Measurements from ENCODE around the gene STAG3. TPM values are rescaled to one million over a fixed set of nuclear protein-coding genes. Genes with fewer than 3 reads are reported as not detected.
A peak's percentile ranks its signal among the peaks of the same experiment; 100 is the strongest.

STAG3 gene
- 2.6 and 3.1 TPM in 2 replicates for total RNA-seq (2021)
- long read RNA-seq, partial matches to known transcripts = 0 of 8 reads
- long read RNA-seq, other reads (novel, unspliced or antisense) = 8 of 8 reads

- Mint-ChIP-seq H3K27me3 (ENCODE audit: low read depth) (peaks cover 36% of the 10 kb centered on the region), H3K36me3 (ENCODE audit: insufficient read depth in 1 of 3, low read depth in 3 of 3) (peaks cover 26 to 29% (median 28%) of the 10 kb centered on the region in 3 experiments; a peak in 6 of 7 replicates), H3K4me3 (peak within 1 kb of the TSS; percentile 85 to 95), H3K27ac (peak within 1 kb of the TSS in 2 of 3 experiments; percentile 31 to 75; a peak in 2 of 7 replicates), H3K9me3 (no peaks in the 10 kb centered on the region), H3K4me1 (peaks cover 25 to 31% of the 10 kb centered on the region in 2 experiments)
- TF ChIP-seq CTCF (conservative IDR thresholded peaks at IDR 0.05) = no peak
- Histone ChIP-seq H4K91ac (ENCODE audit: insufficient read length, low read depth, low read length) (no peak within 1 kb of the TSS), H4K8ac (replicated peaks; ENCODE audit: insufficient read length, low read depth, low read length) (no peak within 1 kb of the TSS), H3K27ac (ENCODE audit: insufficient read length, low read depth, low read length) (no peak within 1 kb of the TSS), H2BK5ac (ENCODE audit: insufficient read length, low read length) (no peak within 1 kb of the TSS), H3K79me1 (ENCODE audit: insufficient read depth, low read depth, low read length, poor library complexity, severe bottlenecking) (no peaks in the 10 kb centered on the region), H3K23me2 (ENCODE audit: insufficient read length, low read depth, low read length, poor library complexity, severe bottlenecking) (peaks cover 9% of the 10 kb centered on the region), H2BK15ac (ENCODE audit: low read depth, low read length) (no peak within 1 kb of the TSS), H3K4ac (ENCODE audit: low read depth, low read length) (no peak within 1 kb of the TSS), H3K9ac (ENCODE audit: extremely low read depth, insufficient read length, low read length) (peak within 1 kb of the TSS; percentile 82), H4K20me1 (ENCODE audit: control insufficient read depth, insufficient read depth, insufficient read length) (no peaks in the 10 kb centered on the region), H3K4me2 (ENCODE audit: insufficient read depth, insufficient read length, low read length) (peak within 1 kb of the TSS; percentile 80), H3K23ac (ENCODE audit: insufficient read length, low read depth, low read length) (no peak within 1 kb of the TSS), H2AFZ (ENCODE audit: low read length) (no peak within 1 kb of the TSS), H3K56ac (ENCODE audit: insufficient read length, low read depth, low read length) (no peak within 1 kb of the TSS), H3T11ph (ENCODE audit: low read length) (no peak within 1 kb of the TSS), H2BK20ac (ENCODE audit: low read depth, low read length, poor library complexity, severe bottlenecking) (no peak within 1 kb of the TSS), H2AK5ac (ENCODE audit: insufficient read length, low read length) (no peak within 1 kb of the TSS), H2BK12ac (ENCODE audit: insufficient read length, low read depth, low read length) (no peak within 1 kb of the TSS), H3K79me2 (ENCODE audit: insufficient read depth, low read length) (no peaks in the 10 kb centered on the region; the same call in 1 of the 2 replicates), H3K27me3 (ENCODE audit: insufficient read depth, low read length) (no peaks in the 10 kb centered on the region; the same call in 1 of the 2 replicates), H3K4me1 (ENCODE audit: insufficient read depth, low read length) (no peaks in the 10 kb centered on the region; the same call in 1 of the 2 replicates), H4K5ac (ENCODE audit: insufficient read length, low read depth, low read length) (peak within 1 kb of the TSS; percentile 46), H3K18ac (ENCODE audit: insufficient read length, low read depth, low read length) (peak within 1 kb of the TSS; percentile 62), H3K9me3 (ENCODE audit: control insufficient read depth, low read depth, low read length) (no peaks in the 10 kb centered on the region), H3K14ac (ENCODE audit: insufficient read depth, low read length) (peak within 1 kb of the TSS; percentile 95), H2BK120ac (ENCODE audit: low read depth, low read length, poor library complexity, severe bottlenecking) (no peak within 1 kb of the TSS)
- no CpG with 5 or more reads among the region's 78 CpGs for WGBS (ENCODE audit: extremely low coverage, insufficient read length, low lambda C conversion rate)
- peak; percentile 99 for DNase-seq
These were observed at the start of gene STAG3, which contains the start of gene GPC2 for GRCh38 chr7:100177045-100178001. STAG3 (plus strand) TSS chr7:100177918; CDS start chr7:100180557, 2,639 bp downstream. GPC2 (minus strand) TSS chr7:100177381; CDS start chr7:100177199, 182 bp downstream.

Data from H9 (cell line).